Duodenal mucosa (tissue), 2 donors: ENCODE measurements around the gene PRSS2.

ENCODE experiments used
- H3K27ac ChIP-seq: one replicate; pipeline ENCODE4 v1.7.0; 2013; ENCODE audit warnings: low read depth, low read length
- H3K27me3 ChIP-seq, 2 donors: one replicate each; pipeline ENCODE4 v1.7.0; 2013; ENCODE audit warnings: low read length in 2 of 2, control low read depth in 1 of 2; ENCODE audit not compliant: insufficient read depth in 2 of 2, control insufficient read depth in 1 of 2
- H3K36me3 ChIP-seq, 2 donors: one replicate each; pipeline ENCODE4 v1.7.0; 2013; ENCODE audit warnings: low read length in 2 of 2, control low read depth in 1 of 2; ENCODE audit not compliant: insufficient read depth in 2 of 2, control insufficient read depth in 1 of 2
- H3K4me1 ChIP-seq, 2 donors: one replicate each; pipeline ENCODE4 v1.7.0; 2013; ENCODE audit warnings: low read length in 2 of 2, control low read depth in 1 of 2; ENCODE audit not compliant: insufficient read depth in 2 of 2, control insufficient read depth in 1 of 2
- H3K4me3 ChIP-seq, 2 donors: one replicate each; pipeline ENCODE4 v1.7.0; 2013; ENCODE audit warnings: low read length in 2 of 2, low read depth in 1 of 2
- H3K9ac ChIP-seq, 2 donors: one replicate each; pipeline ENCODE4 v1.7.0; 2013; ENCODE audit warnings: low read length in 2 of 2, low read depth in 1 of 2
- H3K9me3 ChIP-seq, 2 donors: one replicate each; pipeline ENCODE4 v1.7.0; 2013; ENCODE audit warnings: low read length in 2 of 2, control low read depth in 1 of 2; ENCODE audit not compliant: control insufficient read depth in 1 of 2

The PRSS2 gene

DNA sequence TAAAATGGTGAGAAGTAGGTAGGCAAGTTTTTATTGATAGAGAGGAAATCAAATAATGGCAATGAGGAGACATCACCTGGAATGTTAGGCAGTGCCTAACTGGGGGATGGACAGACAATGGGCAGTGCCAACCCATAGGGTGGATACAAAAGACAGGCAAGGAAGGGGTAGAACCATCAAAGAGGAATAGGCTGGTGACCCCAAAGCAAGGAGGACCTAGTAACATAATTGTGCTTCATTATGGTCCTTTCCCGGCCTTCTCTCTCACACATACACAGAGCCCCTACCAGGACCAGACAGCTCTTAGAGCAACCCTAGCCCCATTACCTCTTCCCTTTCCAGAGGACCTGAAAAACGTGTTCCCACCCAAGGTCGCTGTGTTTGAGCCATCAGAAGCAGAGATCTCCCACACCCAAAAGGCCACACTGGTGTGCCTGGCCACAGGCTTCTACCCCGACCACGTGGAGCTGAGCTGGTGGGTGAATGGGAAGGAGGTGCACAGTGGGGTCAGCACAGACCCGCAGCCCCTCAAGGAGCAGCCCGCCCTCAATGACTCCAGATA is 30.0 kb downstream of the PRSS2 start:
- Histone ChIP-seq H3K9ac (peak overlapping the region in 1 of 2 donors; percentile 45), H3K27ac (peak overlapping the region; percentile 32), H3K9me3 (no peaks in the 10 kb centered on the region), H3K4me1 (peaks cover 10 to 11% of the 10 kb centered on the region in 2 donors), H3K4me3 (no peak overlapping the region), H3K36me3 (no peaks in the 10 kb centered on the region), H3K27me3 (peaks cover 37 to 39% of the 10 kb centered on the region in 2 donors)

DNA sequence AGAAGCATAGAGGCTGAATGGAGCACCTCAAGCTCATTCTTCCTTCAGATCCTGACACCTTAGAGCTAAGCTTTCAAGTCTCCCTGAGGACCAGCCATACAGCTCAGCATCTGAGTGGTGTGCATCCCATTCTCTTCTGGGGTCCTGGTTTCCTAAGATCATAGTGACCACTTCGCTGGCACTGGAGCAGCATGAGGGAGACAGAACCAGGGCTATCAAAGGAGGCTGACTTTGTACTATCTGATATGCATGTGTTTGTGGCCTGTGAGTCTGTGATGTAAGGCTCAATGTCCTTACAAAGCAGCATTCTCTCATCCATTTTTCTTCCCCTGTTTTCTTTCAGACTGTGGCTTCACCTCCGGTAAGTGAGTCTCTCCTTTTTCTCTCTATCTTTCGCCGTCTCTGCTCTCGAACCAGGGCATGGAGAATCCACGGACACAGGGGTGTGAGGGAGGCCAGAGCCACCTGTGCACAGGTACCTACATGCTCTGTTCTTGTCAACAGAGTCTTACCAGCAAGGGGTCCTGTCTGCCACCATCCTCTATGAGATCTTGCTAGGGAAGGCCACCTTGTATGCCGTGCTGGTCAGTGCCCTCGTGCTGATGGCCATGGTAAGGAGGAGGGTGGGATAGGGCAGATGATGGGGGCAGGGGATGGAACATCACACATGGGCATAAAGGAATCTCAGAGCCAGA is 31.0 kb downstream of the PRSS2 start:
- Histone ChIP-seq H3K27me3 (peaks cover 30% of the 10 kb centered on the region in 2 donors), H3K4me1 (peaks cover 12 to 13% of the 10 kb centered on the region in 2 donors), H3K4me3 (no peak overlapping the region), H3K9ac (peak overlapping the region in 1 of 2 donors; percentile 28), H3K9me3 (no peaks in the 10 kb centered on the region), H3K27ac (peak overlapping the region; percentile 11), H3K36me3 (no peaks in the 10 kb centered on the region)

DNA sequence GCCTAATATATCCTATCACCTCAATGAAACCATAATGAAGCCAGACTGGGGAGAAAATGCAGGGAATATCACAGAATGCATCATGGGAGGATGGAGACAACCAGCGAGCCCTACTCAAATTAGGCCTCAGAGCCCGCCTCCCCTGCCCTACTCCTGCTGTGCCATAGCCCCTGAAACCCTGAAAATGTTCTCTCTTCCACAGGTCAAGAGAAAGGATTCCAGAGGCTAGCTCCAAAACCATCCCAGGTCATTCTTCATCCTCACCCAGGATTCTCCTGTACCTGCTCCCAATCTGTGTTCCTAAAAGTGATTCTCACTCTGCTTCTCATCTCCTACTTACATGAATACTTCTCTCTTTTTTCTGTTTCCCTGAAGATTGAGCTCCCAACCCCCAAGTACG is 31.5 kb downstream of the PRSS2 start:
- H3K9ac ChIP-seq = no peak overlapping the region
- H3K4me1 ChIP-seq = peaks cover 10 to 13% of the 10 kb centered on the region in 2 donors
- no peaks in the 10 kb centered on the region for H3K36me3 ChIP-seq
- peaks cover 26 to 27% of the 10 kb centered on the region in 2 donors for H3K27me3 ChIP-seq
- H3K4me3 ChIP-seq = no peak overlapping the region
- no peaks in the 10 kb centered on the region for H3K9me3 ChIP-seq
- H3K27ac ChIP-seq = no peak overlapping the region

DNA sequence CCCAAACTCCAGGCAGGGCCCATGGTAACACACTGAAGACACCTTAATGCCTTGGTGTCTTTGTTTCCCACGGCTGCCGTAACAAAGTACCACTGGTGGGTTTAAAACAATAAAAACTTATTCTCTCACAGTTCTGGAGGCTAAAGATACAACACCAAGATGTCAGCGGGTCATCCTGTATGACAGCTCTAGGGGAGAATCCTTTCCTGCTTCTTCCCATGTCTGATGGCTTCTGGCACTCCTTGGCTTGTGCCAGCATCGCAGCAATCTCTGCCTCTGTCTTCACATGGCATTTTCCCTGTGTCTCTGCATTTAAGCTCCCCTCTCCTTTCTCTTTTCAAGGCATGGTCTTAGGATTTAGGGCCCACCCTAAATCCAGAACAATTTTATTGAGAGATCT is 33.1 kb downstream of the PRSS2 start:
- Histone ChIP-seq H3K27me3 (peaks cover 10 to 12% of the 10 kb centered on the region in 2 donors), H3K36me3 (no peaks in the 10 kb centered on the region), H3K27ac (no peak overlapping the region), H3K4me3 (no peak overlapping the region), H3K4me1 (peaks cover 5 to 7% of the 10 kb centered on the region in 2 donors), H3K9ac (no peak overlapping the region), H3K9me3 (no peaks in the 10 kb centered on the region)

DNA sequence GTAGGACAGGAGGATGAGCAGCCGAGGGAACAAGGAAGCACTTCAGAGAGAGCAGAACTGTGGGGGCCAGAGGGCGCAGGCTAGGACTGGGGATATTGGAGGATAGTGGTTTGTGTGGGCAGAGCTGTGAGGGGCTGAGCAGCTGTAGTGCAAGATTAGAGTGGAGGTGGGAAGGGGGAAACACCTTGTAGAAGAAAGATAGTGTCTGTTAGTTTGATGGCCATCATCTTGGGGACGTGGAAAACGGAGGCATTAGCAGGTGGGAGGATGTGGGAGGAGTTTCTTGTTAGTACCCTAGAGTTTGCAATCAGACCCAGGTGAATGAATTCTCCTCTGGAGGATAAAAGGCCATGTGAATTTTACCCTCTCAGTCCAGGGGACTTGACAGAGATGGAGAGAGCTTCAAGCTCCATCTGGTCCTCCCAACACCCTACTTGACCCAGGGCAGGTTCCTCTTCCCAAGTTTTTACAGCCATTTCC is 34.0 kb downstream of the PRSS2 start:
- Histone ChIP-seq H3K36me3 (no peaks in the 10 kb centered on the region), H3K4me3 (no peak overlapping the region), H3K4me1 (peaks cover 5 to 7% of the 10 kb centered on the region in 2 donors), H3K9me3 (no peaks in the 10 kb centered on the region), H3K9ac (no peak overlapping the region), H3K27me3 (peaks cover 7 to 11% of the 10 kb centered on the region in 2 donors), H3K27ac (no peak overlapping the region)

DNA sequence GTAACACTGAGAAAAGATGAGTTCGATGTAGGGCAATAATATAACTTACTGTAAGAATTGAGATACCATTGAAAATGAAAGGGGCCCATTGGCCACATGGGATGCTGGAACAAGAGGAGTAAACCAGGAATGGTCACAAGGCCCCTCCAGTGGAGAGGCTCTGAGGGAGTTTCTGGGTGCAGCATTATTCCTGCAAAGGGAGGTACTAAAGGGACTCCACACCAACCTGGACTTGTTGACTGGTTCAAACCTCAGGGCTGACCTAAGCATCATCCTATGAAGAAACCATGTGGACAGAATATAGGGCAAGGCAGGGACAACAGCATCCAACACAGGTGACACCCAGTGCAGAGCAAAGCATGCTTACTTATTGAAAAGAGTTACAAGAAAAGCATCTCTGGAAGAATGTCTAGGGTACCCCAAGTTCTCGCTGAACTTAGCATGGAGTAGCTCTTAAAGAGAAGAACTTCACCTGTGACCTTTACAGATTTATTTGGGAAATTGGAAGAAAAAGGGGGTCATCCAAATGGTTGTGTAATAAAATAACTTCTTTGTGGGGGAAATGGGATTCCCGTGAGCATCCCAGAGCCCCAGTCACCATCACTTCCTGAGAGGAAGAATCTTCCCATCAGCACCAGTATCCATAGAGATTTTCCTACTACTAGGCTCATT is 34.7 kb downstream of the PRSS2 start:
- no peak overlapping the region for H3K27ac ChIP-seq
- H3K4me3 ChIP-seq = no peak overlapping the region
- peaks cover 5 to 7% of the 10 kb centered on the region in 2 donors for H3K4me1 ChIP-seq
- no peaks in the 10 kb centered on the region for H3K9me3 ChIP-seq
- H3K36me3 ChIP-seq = no peaks in the 10 kb centered on the region
- H3K27me3 ChIP-seq = peaks cover 3 to 10% of the 10 kb centered on the region in 2 donors
- H3K9ac ChIP-seq = no peak overlapping the region

DNA sequence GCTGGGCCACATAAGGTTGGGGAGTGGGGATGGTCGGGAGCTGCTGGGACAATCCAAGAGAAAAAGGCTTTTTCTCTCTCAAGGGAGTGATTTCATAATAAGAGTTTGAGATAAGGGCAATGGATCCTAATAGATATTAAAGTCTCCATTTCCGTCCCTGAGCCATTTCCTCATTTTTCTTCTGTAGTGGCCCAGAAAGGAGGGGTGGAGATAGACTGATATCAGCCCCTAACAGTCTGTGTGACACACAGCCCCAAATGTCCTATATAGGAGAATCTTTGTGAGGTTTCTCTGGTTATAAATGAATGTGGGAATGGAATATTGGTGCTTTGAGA is 35.2 kb downstream of the PRSS2 start:
- H3K27ac ChIP-seq = no peak overlapping the region

DNA sequence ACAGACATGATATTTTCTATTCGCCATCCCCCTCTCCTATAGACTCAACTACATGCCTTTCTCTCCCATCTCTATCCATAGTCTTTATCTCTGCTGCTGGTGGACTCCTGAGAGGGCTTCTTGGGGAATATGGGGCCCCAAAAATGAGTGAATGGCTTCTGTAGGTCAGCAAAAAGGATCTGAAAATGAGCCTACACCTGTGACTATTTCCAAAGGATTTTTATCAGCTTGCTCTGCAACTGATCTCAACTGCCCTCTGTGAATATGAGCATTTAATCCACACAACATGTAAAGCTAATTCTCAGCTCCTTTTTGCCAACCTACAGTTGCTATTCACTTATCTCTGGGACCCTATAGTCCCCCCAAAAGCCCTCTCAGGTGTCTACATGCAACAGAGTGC is 36.2 kb downstream of the PRSS2 start:
- Histone ChIP-seq H3K27ac (no peak overlapping the region), H3K4me1 (peaks cover 5 to 7% of the 10 kb centered on the region in 2 donors)

More for the DNA sequence above, 35.2 kb downstream of the PRSS2 start:
- no peaks in the 10 kb centered on the region for H3K36me3 ChIP-seq
- peaks cover 5 to 7% of the 10 kb centered on the region in 2 donors for H3K4me1 ChIP-seq
- no peaks in the 10 kb centered on the region for H3K9me3 ChIP-seq
- H3K9ac ChIP-seq = no peak overlapping the region
- H3K4me3 ChIP-seq = no peak overlapping the region
- H3K27me3 ChIP-seq = peaks cover 3 to 7% of the 10 kb centered on the region in 2 donors

DNA sequence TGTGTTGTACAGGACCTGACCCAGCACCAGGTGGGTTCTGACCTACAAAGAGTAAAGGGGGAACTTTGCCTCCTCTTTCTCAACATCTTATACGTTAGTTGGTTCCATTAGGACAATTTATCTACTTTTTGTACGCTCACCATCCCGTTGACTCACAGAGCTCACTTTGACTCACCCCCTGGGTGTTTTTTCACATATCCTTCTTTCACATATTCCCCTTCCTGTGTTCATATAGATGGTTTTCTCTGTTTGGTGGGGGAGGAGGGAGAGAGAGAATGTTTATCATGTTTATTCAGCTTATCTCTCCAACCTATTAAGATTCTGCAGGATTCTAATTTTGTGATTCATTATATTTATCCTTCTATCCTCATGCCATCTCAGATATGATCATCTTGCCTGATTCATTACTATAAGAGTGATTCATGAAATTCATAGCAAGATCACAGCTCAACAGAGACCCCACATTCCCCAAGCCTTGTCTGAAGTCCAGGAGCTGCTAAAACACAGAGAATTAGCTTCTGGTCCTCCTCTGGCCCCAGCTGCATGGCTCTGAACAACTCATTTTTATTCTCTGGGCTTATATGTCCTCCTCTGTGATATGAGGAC is 37.2 kb downstream of the PRSS2 start:
- Histone ChIP-seq H3K9ac (peak overlapping the region in 1 of 2 donors; percentile 22), H3K4me3 (no peak overlapping the region), H3K27me3 (peaks cover 6 to 11% of the 10 kb centered on the region in 2 donors), H3K36me3 (no peaks in the 10 kb centered on the region), H3K4me1 (peaks cover 5 to 7% of the 10 kb centered on the region in 2 donors), H3K9me3 (no peaks in the 10 kb centered on the region), H3K27ac (peak overlapping the region; percentile 39)

More for the DNA sequence above, 36.2 kb downstream of the PRSS2 start:
- Histone ChIP-seq H3K9ac (peak overlapping the region in 1 of 2 donors; percentile 3), H3K9me3 (no peaks in the 10 kb centered on the region), H3K36me3 (no peaks in the 10 kb centered on the region), H3K27me3 (peaks cover 3 to 7% of the 10 kb centered on the region in 2 donors), H3K4me3 (no peak overlapping the region)

DNA sequence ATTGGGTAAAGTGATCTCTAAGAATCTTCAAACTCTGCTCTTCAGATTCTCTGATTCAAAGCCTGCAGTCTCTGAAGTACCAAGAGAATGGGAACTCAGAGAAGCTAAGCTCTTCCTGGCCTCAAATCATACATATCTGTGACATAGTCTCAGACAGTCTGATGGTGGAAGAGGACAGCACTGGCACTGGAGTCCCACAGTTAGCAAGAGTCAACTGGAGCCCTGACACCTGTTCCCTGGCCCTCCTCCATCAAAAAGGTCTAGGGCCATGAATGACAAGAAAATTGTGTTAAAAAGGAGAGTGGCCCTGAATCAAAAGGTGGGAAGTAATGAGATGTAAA is 37.7 kb downstream of the PRSS2 start:
- peak overlapping the region; percentile 39 for H3K27ac ChIP-seq
- no peak overlapping the region for H3K4me3 ChIP-seq
- peak overlapping the region in 1 of 2 donors; percentile 22 for H3K9ac ChIP-seq
- peaks cover 5 to 7% of the 10 kb centered on the region in 2 donors for H3K4me1 ChIP-seq
- peaks cover 9 to 15% of the 10 kb centered on the region in 2 donors for H3K27me3 ChIP-seq
- H3K36me3 ChIP-seq = no peaks in the 10 kb centered on the region
- H3K9me3 ChIP-seq = no peaks in the 10 kb centered on the region
